ENCODE results near the gene URAD.

The URAD gene

DNA sequence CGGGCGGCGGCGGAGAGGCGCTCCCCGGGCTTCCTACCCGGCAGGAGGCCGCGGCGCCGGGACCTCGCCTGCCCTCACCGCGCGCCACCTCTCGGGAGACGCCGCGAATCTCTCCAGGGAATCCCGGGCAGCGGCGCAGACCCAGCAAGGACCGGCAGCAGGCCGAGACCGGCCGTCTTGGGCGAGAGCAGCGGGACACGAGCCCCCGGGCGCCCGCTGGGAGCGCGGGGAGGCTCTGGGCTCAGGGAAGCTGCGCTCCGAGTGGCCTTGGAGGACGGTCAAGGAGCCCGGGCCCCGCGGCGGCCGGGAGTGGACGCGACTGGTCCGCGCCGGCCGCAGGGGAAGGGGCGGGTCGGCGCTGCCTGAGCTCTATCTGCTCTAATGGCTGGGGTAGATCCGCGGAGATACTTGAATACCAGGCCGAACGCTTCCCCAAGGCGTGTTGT, 34.1 kb downstream of the URAD start:
- DNase-seq = peak; percentile 13

DNA sequence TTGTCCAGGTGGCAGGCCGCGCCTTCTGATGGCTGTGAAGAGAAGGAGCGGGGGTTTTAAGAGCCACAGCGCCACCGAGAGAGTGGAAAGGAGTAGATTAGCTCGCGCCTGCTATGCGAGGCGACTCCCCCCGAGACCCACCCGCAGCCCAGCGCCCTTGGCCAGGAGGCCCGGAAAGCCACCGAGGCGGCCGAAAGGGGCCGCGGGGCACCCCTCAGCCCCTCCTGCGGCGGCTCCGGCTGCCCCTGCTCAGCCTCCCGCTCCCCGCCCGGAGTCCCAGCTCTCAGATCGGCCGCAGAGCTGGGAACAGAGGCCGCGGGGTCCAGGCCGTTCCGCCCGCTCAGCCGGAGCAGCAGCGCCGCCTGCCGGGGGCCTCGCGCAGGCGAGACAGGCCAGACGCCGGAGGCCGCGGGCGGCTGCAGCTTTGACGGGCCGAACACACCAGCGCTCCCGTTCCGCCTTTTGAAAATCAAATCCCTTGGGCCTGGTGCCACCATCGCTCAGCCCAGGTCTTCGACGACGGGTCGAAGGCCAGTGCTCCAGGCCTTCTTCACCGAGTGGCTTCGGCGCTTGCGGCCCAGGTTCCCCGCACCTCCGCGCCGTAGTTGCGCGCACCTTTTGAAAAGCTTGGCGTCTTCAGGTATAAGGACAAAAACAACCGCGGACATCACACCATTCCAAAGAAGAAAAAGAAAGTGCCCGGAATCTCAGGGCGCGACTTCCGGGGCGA, 34.7 kb downstream of the URAD start:
- DNase-seq = peak; percentile 61

DNA sequence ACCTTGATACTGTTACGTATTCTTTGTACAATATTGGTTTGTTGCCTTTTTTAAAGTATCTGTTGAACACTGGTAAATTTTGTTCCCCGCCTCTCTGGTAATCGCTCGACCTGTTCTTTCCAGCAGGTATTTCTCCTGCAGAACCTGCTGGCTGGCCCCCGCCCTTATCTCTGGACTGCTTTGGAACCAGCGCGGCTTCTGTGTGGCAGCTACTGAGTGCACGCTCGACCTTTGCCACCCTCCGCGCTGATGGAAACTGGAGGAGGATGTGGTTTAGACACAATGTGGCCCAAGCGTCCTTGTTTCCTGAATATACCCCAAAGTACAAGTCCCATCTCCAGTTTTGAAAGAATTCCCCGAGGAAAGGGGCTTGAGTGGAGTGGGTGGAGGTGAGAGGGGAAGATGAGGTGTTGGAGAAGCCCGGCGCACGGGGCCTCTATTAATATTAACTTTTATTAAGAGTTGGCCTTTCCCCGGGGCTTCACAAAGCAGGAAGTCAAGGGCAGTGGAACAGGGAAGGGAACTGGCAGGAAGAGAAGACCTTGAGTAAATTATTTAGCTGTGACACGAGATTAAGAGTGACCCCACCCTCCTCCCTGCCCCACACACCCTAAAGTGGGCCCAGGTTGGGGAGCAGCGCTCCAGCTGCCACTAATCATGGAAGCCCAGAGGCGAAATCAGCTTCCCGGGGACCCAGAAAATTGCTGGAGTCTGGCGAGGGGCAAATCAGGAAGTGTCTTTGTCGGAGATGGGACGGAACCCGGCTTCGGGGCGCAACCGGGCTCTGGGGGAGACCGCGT, 35.4 kb downstream of the URAD start:
- no peak for DNase-seq

DNA sequence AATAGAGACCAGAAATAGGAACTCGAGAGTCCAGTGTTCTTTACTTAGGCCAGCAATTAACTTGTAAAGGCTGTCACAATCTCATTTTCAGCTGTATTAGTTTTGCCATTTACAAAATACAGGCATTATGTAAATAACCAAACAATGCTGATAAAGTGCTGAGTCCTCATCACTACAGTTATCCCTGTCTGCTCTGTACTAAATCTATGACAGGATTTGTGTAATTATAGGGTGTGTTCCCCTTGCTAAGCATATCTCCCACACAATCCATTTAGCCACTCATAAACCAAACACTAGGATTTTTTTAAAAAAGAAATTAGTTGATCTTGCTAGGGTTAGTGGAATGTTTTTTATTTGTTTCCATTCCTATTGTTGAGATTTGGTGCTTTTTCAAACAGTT, 45.5 kb downstream of the URAD start:
- no peak for DNase-seq

DNA sequence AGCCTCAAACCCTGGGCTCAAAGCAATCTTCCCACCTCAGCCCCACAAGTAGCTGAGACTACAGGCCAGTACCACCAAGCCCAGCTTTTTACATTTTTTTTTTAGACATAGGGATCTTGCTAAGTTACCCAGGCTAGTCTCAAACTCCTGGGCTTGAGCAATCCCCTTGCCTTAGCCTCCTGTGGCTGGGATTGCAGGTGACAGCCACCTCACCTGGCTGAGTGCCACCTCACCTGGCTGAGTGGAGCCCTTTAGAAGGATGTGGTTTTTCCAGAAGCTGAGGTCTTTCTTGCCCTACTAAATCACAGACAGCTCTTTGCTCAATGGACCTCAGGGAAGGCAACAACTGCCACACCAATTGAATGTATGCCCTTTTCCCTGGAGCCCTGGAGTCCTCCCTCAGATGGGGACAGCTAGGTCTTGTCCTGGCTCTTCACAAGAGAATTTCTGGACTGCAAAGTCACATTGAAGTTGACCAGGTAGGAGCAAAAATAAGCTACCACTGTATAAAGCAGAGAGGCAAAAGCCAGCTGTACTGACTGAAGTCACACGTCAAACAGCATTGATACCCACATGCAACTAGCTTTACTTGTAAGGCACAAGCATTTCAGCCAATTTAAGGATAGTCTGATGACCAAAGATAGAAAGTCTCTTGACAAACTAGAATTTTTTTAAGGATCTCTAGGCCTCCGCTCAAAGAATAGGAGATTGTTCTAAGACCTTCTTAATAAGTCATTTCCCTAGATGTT, 54.7 kb downstream of the URAD start:
- DNase-seq = no peak

DNA sequence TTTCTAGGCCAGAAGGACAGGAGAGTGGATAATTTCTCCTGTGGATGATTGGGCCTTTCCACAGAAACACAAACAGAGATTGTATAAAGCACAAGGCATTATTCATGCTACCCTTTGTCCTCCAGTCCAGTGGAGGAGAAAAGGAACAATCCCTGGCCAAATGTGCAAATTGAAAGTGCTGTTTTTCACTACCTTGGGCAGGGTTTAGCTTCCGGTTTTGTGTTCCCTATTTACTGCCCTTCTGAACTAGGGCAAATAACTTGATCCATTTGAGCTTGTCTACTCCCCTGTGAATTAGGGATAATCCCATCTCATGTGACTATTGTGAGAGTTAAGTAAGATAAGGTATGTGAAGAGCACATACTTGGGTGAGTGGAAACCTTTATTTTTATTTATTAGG, 55.4 kb downstream of the URAD start:
- DNase-seq = no peak

DNA sequence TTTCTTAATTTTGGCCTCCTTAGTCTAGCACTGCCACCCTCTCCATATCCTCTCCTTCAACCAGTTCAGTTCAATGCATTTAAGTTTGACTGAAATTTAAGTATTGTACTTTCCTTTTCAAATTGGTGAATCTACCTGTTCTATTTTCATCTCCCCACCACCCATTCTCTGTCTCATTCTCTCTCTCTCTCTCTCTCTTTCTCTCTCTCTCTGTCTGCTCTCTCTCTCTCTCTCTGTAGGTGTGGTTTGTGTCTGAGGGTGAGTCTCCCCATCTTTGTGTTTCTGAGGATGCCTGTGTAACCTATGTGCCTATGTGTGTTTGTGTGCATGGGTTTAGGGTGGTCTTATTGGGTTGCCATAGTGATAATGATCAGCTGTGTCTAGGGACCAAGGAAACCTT, 58.6 kb downstream of the URAD start:
- DNase-seq = no peak

DNA sequence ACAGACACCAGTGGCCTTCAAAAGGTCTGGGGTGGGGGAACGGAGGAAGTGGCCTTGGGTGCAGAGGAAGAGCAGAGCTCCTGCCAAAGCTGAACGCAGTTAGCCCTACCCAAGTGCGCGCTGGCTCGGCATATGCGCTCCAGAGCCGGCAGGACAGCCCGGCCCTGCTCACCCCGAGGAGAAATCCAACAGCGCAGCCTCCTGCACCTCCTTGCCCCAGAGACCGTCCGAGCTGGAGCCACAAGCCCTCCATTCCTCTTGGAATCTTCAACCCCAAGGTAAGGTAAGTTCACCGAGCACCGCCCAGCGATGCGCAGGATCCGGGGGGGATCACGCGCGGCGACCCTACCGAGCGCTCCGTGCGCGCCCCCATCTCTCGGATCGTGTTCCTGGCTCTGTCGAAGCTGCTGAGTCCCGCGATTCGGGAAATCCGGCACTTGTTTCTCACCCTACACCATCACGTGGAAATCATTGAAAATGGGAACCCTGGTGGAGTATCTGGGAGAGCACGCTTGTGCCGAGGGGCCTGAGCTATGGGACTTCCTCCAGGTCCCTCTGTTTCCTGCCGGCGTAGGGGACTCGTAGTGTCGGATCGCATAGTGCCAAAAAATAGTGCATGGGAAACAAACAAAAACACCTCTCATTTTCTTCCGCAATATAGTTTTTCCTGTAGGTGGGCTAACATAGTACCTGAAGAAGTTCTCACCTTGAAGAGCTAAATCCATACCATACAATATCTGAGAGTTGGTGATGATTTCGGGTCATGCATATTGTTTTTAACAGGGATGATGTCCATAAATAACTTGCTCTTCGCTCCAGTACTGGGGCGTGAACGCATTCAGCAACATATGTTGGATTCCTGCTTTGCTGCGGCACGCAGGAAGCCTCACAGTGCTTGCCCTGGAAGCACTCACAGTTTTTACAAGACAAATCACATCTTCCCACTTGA, 59.4 kb downstream of the URAD start:
- DNase-seq = no peak

DNA sequence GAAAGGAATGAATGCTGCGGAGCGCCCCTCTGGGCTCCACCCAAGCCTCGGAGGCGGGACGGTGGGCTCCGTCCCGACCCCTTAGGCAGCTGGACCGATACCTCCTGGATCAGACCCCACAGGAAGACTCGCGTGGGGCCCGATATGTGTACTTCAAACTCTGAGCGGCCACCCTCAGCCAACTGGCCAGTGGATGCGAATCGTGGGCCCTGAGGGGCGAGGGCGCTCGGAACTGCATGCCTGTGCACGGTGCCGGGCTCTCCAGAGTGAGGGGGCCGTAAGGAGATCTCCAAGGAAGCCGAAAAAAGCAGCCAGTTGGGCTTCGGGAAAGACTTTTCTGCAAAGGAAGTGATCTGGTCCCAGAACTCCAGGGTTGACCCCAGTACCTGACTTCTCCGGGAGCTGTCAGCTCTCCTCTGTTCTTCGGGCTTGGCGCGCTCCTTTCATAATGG, 60.1 kb downstream of the URAD start:
- no peak for DNase-seq

All from fibroblast of skin of scalp (primary cell).